HG03469 (cell line): ENCODE data around the gene RBPJL.

ENCODE experiments used
- ATAC-seq: cut with Tn5 transposase; IDR thresholded peaks from one replicate; pipeline ENCODE4 v1.9.1; 2021; ENCODE audit warnings: mild to moderate bottlenecking, moderate library complexity, moderate number of reproducible peaks; ENCODE audit not compliant: unreplicated experiment

RBPJL gene

GRCh38 chr20:45306431-45306982, at the start of gene RBPJL:
Gene RBPJL (plus strand): TSS chr20:45306840. CDS start chr20:45306923, 83 bp downstream.
- no peak for ATAC-seq

- ATAC-seq, result no peak
Measured at GRCh38 chr20:45257161-45257560, 49.5 kb upstream of the RBPJL start.

- no peak for ATAC-seq
Measured at GRCh38 chr20:45257711-45258110, 48.9 kb upstream of the RBPJL start.

GRCh38 chr20:45258259-45258658, 48.4 kb upstream of the RBPJL start:
- no peak for ATAC-seq

GRCh38 chr20:45258664-45259063, 48.0 kb upstream of the RBPJL start:
- ATAC-seq, result no peak

- ATAC-seq, result no peak
Measured at GRCh38 chr20:45263556-45264266, 42.9 kb upstream of the RBPJL start.

GRCh38 chr20:45266977-45267376, 39.7 kb upstream of the RBPJL start:
- ATAC-seq, result no peak

- no peak for ATAC-seq
Measured at GRCh38 chr20:45268531-45268930, 38.1 kb upstream of the RBPJL start.

GRCh38 chr20:45269056-45269455, 37.6 kb upstream of the RBPJL start:
- no peak for ATAC-seq

- no peak for ATAC-seq
Measured at GRCh38 chr20:45269754-45270270, 36.8 kb upstream of the RBPJL start.

GRCh38 chr20:45275338-45275737, 31.3 kb upstream of the RBPJL start:
- ATAC-seq, result no peak

GRCh38 chr20:45279992-45280391, 26.6 kb upstream of the RBPJL start:
- ATAC-seq, result no peak

GRCh38 chr20:45282700-45283550, 23.7 kb upstream of the RBPJL start:
- ATAC-seq, result no peak

- ATAC-seq, result no peak
Measured at GRCh38 chr20:45283551-45284057, 23.0 kb upstream of the RBPJL start.

- no peak for ATAC-seq
Measured at GRCh38 chr20:45288376-45288775, 18.3 kb upstream of the RBPJL start.

- no peak for ATAC-seq
Measured at GRCh38 chr20:45288860-45289259, 17.8 kb upstream of the RBPJL start.

GRCh38 chr20:45289942-45290676, 16.5 kb upstream of the RBPJL start:
- no peak for ATAC-seq

- ATAC-seq, result no peak
Measured at GRCh38 chr20:45290677-45291355, 15.8 kb upstream of the RBPJL start.

- no peak for ATAC-seq
Measured at GRCh38 chr20:45291526-45291925, 15.1 kb upstream of the RBPJL start.

GRCh38 chr20:45292343-45292742, 14.3 kb upstream of the RBPJL start:
- no peak for ATAC-seq
